RWPE2 (cell line): ENCODE data around the gene PHTF2.

ENCODE experiments used
- ATAC-seq: fragments of 200-7000 bp; cut with Tn5 transposase; 3 replicates; pipeline ENCODE4 v1.9.1; 2021; ENCODE audit warnings: low read depth
- DNase-seq: peaks from one replicate; pipeline ENCODE4 v3.0.0-alpha.2; 2020; ENCODE audit warnings: low spot score
- H3K27ac ChIP-seq: fragments of 450-650 bp; 2 replicates; pipeline ENCODE4 v1.5.1; 2017; ENCODE audit warnings: mild to moderate bottlenecking; ENCODE audit not compliant: poor library complexity, severe bottlenecking
- H3K27me3 ChIP-seq: fragments of 250-450 bp; sonication (Bioruptor Pico); 2 replicates; pipeline ENCODE4 v1.5.1; 2021; ENCODE audit warnings: mild to moderate bottlenecking, moderate library complexity; ENCODE audit not compliant: insufficient read depth, poor library complexity, severe bottlenecking
- H3K36me3 ChIP-seq: fragments of 250-450 bp; sonication (Bioruptor Pico); 2 replicates; pipeline ENCODE4 v1.5.1; 2020; ENCODE audit warnings: low read depth, mild to moderate bottlenecking, moderate library complexity
- H3K4me1 ChIP-seq: fragments of 250-450 bp; sonication (Bioruptor Pico); 2 replicates; pipeline ENCODE4 v1.5.1; 2021; ENCODE audit warnings: mild to moderate bottlenecking, moderate library complexity; ENCODE audit not compliant: insufficient read depth, poor library complexity, severe bottlenecking
- H3K4me3 ChIP-seq: fragments of 250-450 bp; sonication (Bioruptor Pico); 2 replicates; pipeline ENCODE4 v1.5.1; 2021; ENCODE audit warnings: mild to moderate bottlenecking, moderate library complexity; ENCODE audit not compliant: severe bottlenecking
- H3K9me3 ChIP-seq: fragments of 250-450 bp; sonication (Bioruptor Pico); 2 replicates; pipeline ENCODE4 v1.5.1; 2021; ENCODE audit warnings: mild to moderate bottlenecking, moderate library complexity; ENCODE audit not compliant: severe bottlenecking
- TF ChIP-seq, protein P1 (sequence below): fragments of 450-650 bp; IDR thresholded peaks from one replicate; pipeline ENCODE4 v1.5.1; 2017; ENCODE audit warnings: mild to moderate bottlenecking, moderate library complexity; ENCODE audit not compliant: poor library complexity, severe bottlenecking

The PHTF2 gene

DNA sequence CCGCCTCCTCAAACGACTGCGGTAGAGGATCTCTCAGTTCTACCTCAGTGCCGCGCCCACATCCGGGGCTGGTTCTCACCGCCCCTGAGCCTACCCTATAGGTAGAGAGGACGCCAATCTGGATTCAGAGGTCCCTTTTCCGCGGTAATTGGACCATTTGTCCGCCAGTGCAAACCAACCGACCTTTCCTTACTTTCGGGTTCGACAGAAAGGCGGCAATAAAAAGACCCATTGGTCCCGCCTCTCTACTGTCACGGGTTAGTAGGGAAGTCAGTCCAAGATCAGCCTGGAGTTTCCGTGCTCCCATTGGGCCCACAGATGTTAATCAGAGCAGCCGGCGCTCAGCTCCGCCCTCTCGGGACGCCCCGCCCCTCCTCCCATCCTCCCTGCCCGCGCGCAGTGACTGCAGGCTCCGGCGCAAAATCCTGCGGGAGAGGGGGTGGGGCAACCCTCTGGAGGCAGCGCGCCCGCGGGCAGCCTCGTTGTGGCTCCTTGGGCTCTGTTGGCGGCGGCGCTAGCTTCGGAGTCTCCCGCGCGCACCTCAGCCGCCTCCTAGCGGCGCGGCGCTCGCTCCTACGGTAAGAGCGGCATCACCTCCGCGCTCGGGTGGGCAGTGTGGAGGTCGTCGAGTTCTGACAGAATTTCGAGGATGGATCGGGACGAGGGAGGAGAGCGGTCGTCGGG, at the start of gene PHTF2, which contains the start of gene TMEM60:
Gene PHTF2 (plus strand): TSS at position 380 of the 684 bp plus-strand sequence.
Gene TMEM60 (minus strand): TSS at position 41 of the 684 bp plus-strand sequence. CDS start 4,061 bp downstream, outside the sequence.
- Histone ChIP-seq H3K27me3 (no peaks in the 10 kb centered on the region), H3K27ac (peak within 1 kb of the TSS; percentile 57), H3K4me3 (peak within 1 kb of the TSS; percentile 56), H3K9me3 (no peaks in the 10 kb centered on the region), H3K36me3 (peaks cover 11% of the 10 kb centered on the region; the same call in 1 of the 2 replicates), H3K4me1 (peaks cover 17% of the 10 kb centered on the region)
- DNase-seq (peak; percentile 97), ATAC-seq (peak; percentile 93)
- TF ChIP-seq, protein P1, sequence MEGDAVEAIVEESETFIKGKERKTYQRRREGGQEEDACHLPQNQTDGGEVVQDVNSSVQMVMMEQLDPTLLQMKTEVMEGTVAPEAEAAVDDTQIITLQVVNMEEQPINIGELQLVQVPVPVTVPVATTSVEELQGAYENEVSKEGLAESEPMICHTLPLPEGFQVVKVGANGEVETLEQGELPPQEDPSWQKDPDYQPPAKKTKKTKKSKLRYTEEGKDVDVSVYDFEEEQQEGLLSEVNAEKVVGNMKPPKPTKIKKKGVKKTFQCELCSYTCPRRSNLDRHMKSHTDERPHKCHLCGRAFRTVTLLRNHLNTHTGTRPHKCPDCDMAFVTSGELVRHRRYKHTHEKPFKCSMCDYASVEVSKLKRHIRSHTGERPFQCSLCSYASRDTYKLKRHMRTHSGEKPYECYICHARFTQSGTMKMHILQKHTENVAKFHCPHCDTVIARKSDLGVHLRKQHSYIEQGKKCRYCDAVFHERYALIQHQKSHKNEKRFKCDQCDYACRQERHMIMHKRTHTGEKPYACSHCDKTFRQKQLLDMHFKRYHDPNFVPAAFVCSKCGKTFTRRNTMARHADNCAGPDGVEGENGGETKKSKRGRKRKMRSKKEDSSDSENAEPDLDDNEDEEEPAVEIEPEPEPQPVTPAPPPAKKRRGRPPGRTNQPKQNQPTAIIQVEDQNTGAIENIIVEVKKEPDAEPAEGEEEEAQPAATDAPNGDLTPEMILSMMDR = peak; percentile 54

DNA sequence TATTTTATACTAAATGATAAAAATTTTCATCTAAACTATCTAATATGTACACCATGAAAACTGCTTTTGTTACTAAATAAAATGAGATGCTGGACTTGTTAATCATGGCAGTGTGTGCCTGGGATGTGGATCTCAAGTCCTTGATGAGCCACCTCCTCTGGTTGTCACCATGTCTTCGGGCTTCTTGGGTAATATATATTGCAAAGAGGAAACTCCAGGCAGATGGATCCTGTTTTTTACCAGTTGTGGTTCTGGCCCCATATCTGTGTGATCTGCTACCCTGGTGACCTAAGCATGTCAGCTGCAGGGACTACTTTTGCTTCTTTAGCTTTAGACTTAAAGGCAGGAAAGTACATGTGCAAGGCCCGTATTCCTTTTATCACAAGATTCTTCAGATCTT, 46.6 kb upstream of the PHTF2 start:
- TF ChIP-seq, protein P1 = no peak
- H3K4me3 ChIP-seq = no peak overlapping the region
- DNase-seq (no peak), ATAC-seq (no peak)
- H3K36me3 ChIP-seq = peaks cover 13% of the 10 kb centered on the region
- no peak overlapping the region for H3K27ac ChIP-seq
- no peaks in the 10 kb centered on the region for H3K9me3 ChIP-seq
- no peaks in the 10 kb centered on the region for H3K27me3 ChIP-seq
- H3K4me1 ChIP-seq = no peaks in the 10 kb centered on the region

DNA sequence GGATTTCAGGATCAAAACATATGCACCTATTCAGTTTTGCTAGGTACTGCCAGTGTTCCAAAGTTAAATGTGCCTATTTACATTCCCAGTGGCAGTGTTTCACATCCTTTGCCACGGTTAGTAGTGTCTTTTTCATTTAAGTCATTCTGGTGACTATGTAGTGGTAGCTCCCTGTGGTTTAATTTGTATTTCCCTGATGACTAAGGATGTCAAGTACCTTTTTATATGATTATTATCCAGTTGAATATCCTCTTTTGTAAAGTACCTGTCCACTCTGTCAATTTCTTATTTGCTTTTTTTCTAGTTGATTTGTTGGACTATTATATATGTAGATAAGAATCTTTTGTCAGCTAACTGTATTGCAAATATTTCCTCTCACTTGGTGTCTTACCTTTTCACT, 45.4 kb upstream of the PHTF2 start:
- H3K27me3 ChIP-seq = no peaks in the 10 kb centered on the region
- H3K4me3 ChIP-seq = no peak overlapping the region
- no peaks in the 10 kb centered on the region for H3K9me3 ChIP-seq
- ATAC-seq (no peak), DNase-seq (no peak)
- peaks cover 13% of the 10 kb centered on the region for H3K36me3 ChIP-seq
- H3K27ac ChIP-seq = no peak overlapping the region
- no peaks in the 10 kb centered on the region for H3K4me1 ChIP-seq
- TF ChIP-seq, protein P1 = no peak

DNA sequence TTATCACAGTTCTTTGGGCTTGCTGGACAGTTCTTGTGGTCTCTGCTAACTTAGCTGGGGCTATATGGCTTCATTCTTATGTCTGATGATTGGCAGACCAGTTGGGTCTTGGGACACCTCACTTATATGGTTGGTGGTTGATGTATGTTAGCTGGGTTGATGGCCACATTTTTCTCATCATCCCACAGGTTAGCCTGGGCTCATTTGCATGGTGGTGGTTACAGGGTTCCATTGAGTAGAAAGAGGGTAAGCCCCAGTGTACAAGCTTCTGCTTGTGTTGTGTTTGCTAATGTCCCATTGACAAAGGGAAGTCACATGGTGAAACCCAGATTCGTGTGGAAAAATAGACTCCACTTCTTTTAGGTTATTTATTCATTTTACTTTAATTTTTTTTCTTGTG, 41.0 kb upstream of the PHTF2 start:
- H3K27ac ChIP-seq = no peak overlapping the region
- H3K27me3 ChIP-seq = no peaks in the 10 kb centered on the region
- H3K4me3 ChIP-seq = no peak overlapping the region
- ATAC-seq = no peak
- H3K36me3 ChIP-seq = no peaks in the 10 kb centered on the region; the same call in 1 of the 2 replicates
- peaks cover 2% of the 10 kb centered on the region for H3K9me3 ChIP-seq
- peaks cover 6% of the 10 kb centered on the region for H3K4me1 ChIP-seq
- no peak for DNase-seq
- TF ChIP-seq, protein P1 = no peak
